ENCODE results near the gene SLC22A7.

SLC22A7 gene

GRCh38 chr6:43303751-43304331 is 5.8 kb downstream of the SLC22A7 start:
- Histone ChIP-seq H4K20me1 (ENCODE audit: insufficient read depth, low read length, poor library complexity, severe bottlenecking) (no peaks in the 10 kb centered on the region), H3F3A (ENCODE audit: low read depth) (no peaks in the 10 kb centered on the region), H3K4me3 (ENCODE audit: low read length, poor library complexity, severe bottlenecking) (no peak overlapping the region), H3K27me3 (ENCODE audit: insufficient read depth, low read length, poor library complexity, severe bottlenecking) (no peaks in the 10 kb centered on the region), H3K9me3 (ENCODE audit: insufficient read depth, low read depth, low read length) (no peaks in the 10 kb centered on the region), H3K9me2 (replicated peaks; ENCODE audit: low read depth, low read length) (no peaks in the 10 kb centered on the region), H3K4me2 (ENCODE audit: low read depth, low read length, poor library complexity, severe bottlenecking) (no peak overlapping the region), H2AFZ (ENCODE audit: low read length) (no peak overlapping the region), H3K79me2 (ENCODE audit: insufficient read depth, low read length) (no peaks in the 10 kb centered on the region), H3K9ac (ENCODE audit: low read depth, low read length, poor library complexity, severe bottlenecking) (no peak overlapping the region), H3K36me3 (ENCODE audit: insufficient read depth, low read length) (no peaks in the 10 kb centered on the region), H3K4me1 (ENCODE audit: insufficient read depth, low read length, poor library complexity, severe bottlenecking) (no peaks in the 10 kb centered on the region)
- TF ChIP-seq EZH2phosphoT487 (IDR thresholded peaks at IDR 0.05; ENCODE audit: borderline replicate concordance) (no peak), CTCF (conservative IDR thresholded peaks at IDR 0.05; ENCODE audit: low read length) (no peak)

GRCh38 chr6:43304361-43304760 is 6.3 kb downstream of the SLC22A7 start:
- Histone ChIP-seq H3K9ac (ENCODE audit: low read depth, low read length, poor library complexity, severe bottlenecking) (no peak overlapping the region), H3K4me2 (ENCODE audit: low read depth, low read length, poor library complexity, severe bottlenecking) (no peak overlapping the region), H3K36me3 (ENCODE audit: insufficient read depth, low read length) (no peaks in the 10 kb centered on the region), H4K20me1 (ENCODE audit: insufficient read depth, low read length, poor library complexity, severe bottlenecking) (no peaks in the 10 kb centered on the region), H3K9me2 (replicated peaks; ENCODE audit: low read depth, low read length) (no peaks in the 10 kb centered on the region), H3K79me2 (ENCODE audit: insufficient read depth, low read length) (no peaks in the 10 kb centered on the region), H3F3A (ENCODE audit: low read depth) (no peaks in the 10 kb centered on the region), H3K27me3 (ENCODE audit: insufficient read depth, low read length, poor library complexity, severe bottlenecking) (no peaks in the 10 kb centered on the region), H3K9me3 (ENCODE audit: insufficient read depth, low read depth, low read length) (no peaks in the 10 kb centered on the region), H2AFZ (ENCODE audit: low read length) (no peak overlapping the region), H3K4me1 (ENCODE audit: insufficient read depth, low read length, poor library complexity, severe bottlenecking) (no peaks in the 10 kb centered on the region), H3K4me3 (ENCODE audit: low read length, poor library complexity, severe bottlenecking) (no peak overlapping the region)
- TF ChIP-seq CTCF (conservative IDR thresholded peaks at IDR 0.05; ENCODE audit: low read length): no peak
- TF ChIP-seq EZH2phosphoT487 (IDR thresholded peaks at IDR 0.05; ENCODE audit: borderline replicate concordance): no peak

GRCh38 chr6:43304882-43305281 is 6.8 kb downstream of the SLC22A7 start:
- no peaks in the 10 kb centered on the region for H3K36me3 ChIP-seq (ENCODE audit: insufficient read depth, low read length)
- no peak overlapping the region for H3K9ac ChIP-seq (ENCODE audit: low read depth, low read length, poor library complexity, severe bottlenecking)
- H3K4me2 ChIP-seq (ENCODE audit: low read depth, low read length, poor library complexity, severe bottlenecking): no peak overlapping the region
- no peak for TF ChIP-seq CTCF (conservative IDR thresholded peaks at IDR 0.05; ENCODE audit: low read length)
- TF ChIP-seq EZH2phosphoT487 (IDR thresholded peaks at IDR 0.05; ENCODE audit: borderline replicate concordance): no peak
- no peak overlapping the region for H2AFZ ChIP-seq (ENCODE audit: low read length)
- no peaks in the 10 kb centered on the region for H3K9me2 ChIP-seq (replicated peaks; ENCODE audit: low read depth, low read length)
- H3F3A ChIP-seq (ENCODE audit: low read depth): no peaks in the 10 kb centered on the region
- H3K27me3 ChIP-seq (ENCODE audit: insufficient read depth, low read length, poor library complexity, severe bottlenecking): no peaks in the 10 kb centered on the region
- no peaks in the 10 kb centered on the region for H3K4me1 ChIP-seq (ENCODE audit: insufficient read depth, low read length, poor library complexity, severe bottlenecking)
- no peak overlapping the region for H3K4me3 ChIP-seq (ENCODE audit: low read length, poor library complexity, severe bottlenecking)
- H4K20me1 ChIP-seq (ENCODE audit: insufficient read depth, low read length, poor library complexity, severe bottlenecking): no peaks in the 10 kb centered on the region
- H3K9me3 ChIP-seq (ENCODE audit: insufficient read depth, low read depth, low read length): no peaks in the 10 kb centered on the region
- H3K79me2 ChIP-seq (ENCODE audit: insufficient read depth, low read length): no peaks in the 10 kb centered on the region
